OCI-LY7 (cell line): ENCODE results near the gene NXF1. TPM values are rescaled to one million over a fixed set of nuclear protein-coding genes. Genes with fewer than 3 reads are reported as not detected.
"Not testable (repeated sequence)": the region's sequence is repeated elsewhere in the genome, so short reads cannot be mapped to it uniquely, and the experiment has no call there.

Source experiments
- BruUV-seq: library from RNA; stranded (reverse); fragments of 400-500 nt; replicated peaks from 2 replicates; lab custom pipeline; 2021; lab: Mats Ljungman, UMichigan
- CTCF ChIA-PET: fragments of 300-600 bp; sonication (Branson Sonifier 250); formaldehyde crosslinking; loops from one replicate; lab custom pipeline; 2022; ENCODE audit warnings: antibody characterized with exemption; ENCODE audit not compliant: unreplicated experiment; lab: Charles Lee
- POLR2A ChIA-PET: fragments of 300-600 bp; sonication (Branson Sonifier 250); formaldehyde crosslinking; loops from one replicate; lab custom pipeline; 2022; ENCODE audit warnings: antibody characterized with exemption; lab: Charles Lee
- DNase-seq: peaks from one replicate; pipeline ENCODE4 v3.0.0-alpha.2; 2015; ENCODE audit warnings: low spot score
- H2AFZ ChIP-seq: fragments of 200-600 bp; sonication (generic), shearing (Covaris generic); 2 replicates; pipeline ENCODE4 v1.6.1; 2014; ENCODE audit warnings: mild to moderate bottlenecking, antibody characterized with exemption, low read length, moderate library complexity
- H3K27ac ChIP-seq: fragments of 200-600 bp; sonication (generic); 2 replicates; pipeline ENCODE4 v1.5.1; 2014; ENCODE audit warnings: mixed run types, low read depth, mild to moderate bottlenecking, moderate library complexity, low read length, inconsistent platforms; ENCODE audit not compliant: poor library complexity, severe bottlenecking
- H3K36me3 ChIP-seq: fragments of 200-600 bp; sonication (generic); 2 replicates; pipeline ENCODE4 v1.6.1; 2014; ENCODE audit warnings: mild to moderate bottlenecking, antibody characterized with exemption, low read length, moderate library complexity, mixed read lengths; ENCODE audit not compliant: insufficient read depth
- H3K4me1 ChIP-seq: fragments of 200-600 bp; sonication (generic); 2 replicates; pipeline ENCODE4 v1.5.1; 2014; ENCODE audit warnings: mild to moderate bottlenecking, low read length; ENCODE audit not compliant: insufficient read depth, poor library complexity, severe bottlenecking
- H3K4me2 ChIP-seq: fragments of 200-600 bp; sonication (generic); 2 replicates; pipeline ENCODE4 v1.6.1; 2014; ENCODE audit warnings: mild to moderate bottlenecking, low read length
- H3K4me3 ChIP-seq: fragments of 200-600 bp; sonication (generic); 2 replicates; pipeline ENCODE4 v1.5.1; 2014; ENCODE audit warnings: mild to moderate bottlenecking, low read depth, low read length; ENCODE audit not compliant: poor library complexity, severe bottlenecking
- H3K79me2 ChIP-seq: fragments of 200-600 bp; sonication (generic); 2 replicates; pipeline ENCODE4 v1.6.1; 2016; ENCODE audit warnings: low read depth, mild to moderate bottlenecking, low read length, moderate library complexity, mixed read lengths; ENCODE audit not compliant: insufficient read depth
- H3K9me2 ChIP-seq: fragments of 200-600 bp; sonication (generic); 2 replicates; pipeline ENCODE4 v1.6.1; 2016; ENCODE audit warnings: mild to moderate bottlenecking, low read length, mixed read lengths; ENCODE audit not compliant: insufficient read depth
- H3K9me3 ChIP-seq: fragments of 200-600 bp; sonication (generic); 2 replicates; pipeline ENCODE4 v1.6.1; 2014; ENCODE audit warnings: mild to moderate bottlenecking, mixed run types, low read length, mixed read lengths
- H4K20me1 ChIP-seq: fragments of 200-600 bp; sonication (generic); 2 replicates; pipeline ENCODE4 v1.6.1; 2014; ENCODE audit warnings: mild to moderate bottlenecking, antibody characterized with exemption, low read length, moderate library complexity, mixed read lengths; ENCODE audit not compliant: insufficient read depth
- CTCF ChIP-seq: fragments of 200-600 bp; sonication (generic); conservative IDR thresholded peaks from 2 replicates; pipeline ENCODE4 v1.5.1; 2014; ENCODE audit warnings: mild to moderate bottlenecking, antibody characterized with exemption, low read length, moderate library complexity, mixed read lengths
- EZH2phosphoT487 ChIP-seq: fragments of 200-600 bp; sonication (generic); IDR thresholded peaks from 2 replicates; pipeline ENCODE4 v1.6.1; 2018; ENCODE audit warnings: low read depth, borderline replicate concordance, mild to moderate bottlenecking, mixed run types, antibody characterized with exemption, low read length, moderate library complexity, mixed read lengths
- intact Hi-C: fragments of 100-400 bp; cut with micrococcal nuclease; formaldehyde crosslinking; loops from one replicate; pipeline ENCODE4 v1.10.0; 2022; ENCODE audit not compliant: unreplicated experiment
- total RNA-seq, 2 experiments: library from RNA; depleted of rRNA in 1 of 2; stranded (reverse); fragments of >200 nt in 1 of 2; shearing (Covaris generic) in 1 of 2; gene quantifications; 2 replicates each; pipeline ENCODE4 v1.2.3, GENCODE V29; 2014 to 2022

NXF1 gene
- total RNA-seq, 2 experiments from 2014 or later, result 53.3 to 62.0 TPM

DNA sequence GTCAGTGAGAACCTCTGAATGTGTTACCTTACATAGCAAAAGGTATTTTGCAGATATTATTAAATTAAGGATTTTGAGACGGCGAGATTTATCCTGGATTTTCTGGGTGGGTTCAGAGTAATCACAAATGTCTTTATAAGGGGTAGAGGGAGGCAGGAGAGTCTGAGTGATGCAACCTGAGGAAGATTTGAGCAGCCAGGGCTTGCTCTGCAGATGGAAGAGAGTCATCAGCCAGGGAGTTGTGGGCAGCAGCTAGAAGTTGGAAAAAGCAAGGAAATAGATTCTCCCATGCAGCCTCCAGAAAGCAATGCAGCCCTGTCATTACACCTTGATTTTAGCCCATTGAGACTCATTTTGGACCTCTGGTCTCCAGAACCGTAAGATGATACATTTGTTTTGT lies 38.2 kb upstream of the NXF1 start:
- DNase-seq, result no peak
- BruUV-seq, result no TSS peak
- no peaks in the 10 kb centered on the region for H3K9me3 ChIP-seq
- H4K20me1 ChIP-seq, result no peaks in the 10 kb centered on the region
- TF ChIP-seq EZH2phosphoT487 (no peak), CTCF (no peak)
- H2AFZ ChIP-seq, result 0 out of 2 replicates have a peak overlapping the region, but pooled peaks have one; percentile 37
- peaks cover 4% of the 10 kb centered on the region; the same call in 1 of the 2 replicates for H3K36me3 ChIP-seq
- ChIA-PET CTCF (interaction anchor here (0.6 kb wide), 1 partner anchor 12 kb away, joined by 8 read pairs; the partner anchor contains the start of gene STX5), POLR2A (interaction anchor here (5.3 kb wide), 1 partner anchor 12 kb away, joined by 45 read pairs; no protein-coding TSS in a partner anchor)
- intact Hi-C loops, result loop anchor here (5.0 kb wide), 1 partner anchor 116 kb away; the partner anchor contains the start of genes HNRNPUL2 and TTC9C
- no peak overlapping the region for H3K27ac ChIP-seq
- peaks cover 9% of the 10 kb centered on the region for H3K79me2 ChIP-seq
- no peak overlapping the region for H3K4me2 ChIP-seq
- peaks cover 19% of the 10 kb centered on the region for H3K4me1 ChIP-seq
- H3K4me3 ChIP-seq, result no peak overlapping the region
- H3K9me2 ChIP-seq, result no peaks in the 10 kb centered on the region

- peak overlapping the region; percentile 63 for H3K4me3 ChIP-seq
These were observed 37.7 kb upstream of the NXF1 start for GRCh38 chr11:62842891-62843290.

GRCh38 chr11:62842171-62842741 lies 37.0 kb upstream of the NXF1 start:
- peaks cover 29% of the 10 kb centered on the region for H3K4me1 ChIP-seq
- H3K4me3 ChIP-seq, result peak overlapping the region; percentile 63
- H3K4me2 ChIP-seq, result peak overlapping the region; percentile 97
- H3K27ac ChIP-seq, result peak overlapping the region; percentile 90
- H4K20me1 ChIP-seq, result no peaks in the 10 kb centered on the region; the same call in 1 of the 2 replicates
- POLR2A ChIA-PET, result interaction anchor here (0.6 to 5.3 kb wide), 10 partner anchors 9 to 169 kb away, joined by 3 to 70 read pairs (median 6); partner anchors contain the start of genes SLC3A2 and TTC9C
- peak; percentile 63 for DNase-seq
- peak overlapping the region; percentile 81 for H2AFZ ChIP-seq
- TSS peak; percentile 93 for BruUV-seq
- TF ChIP-seq CTCF (no peak), EZH2phosphoT487 (no peak)
- no peaks in the 10 kb centered on the region for H3K9me3 ChIP-seq
- CTCF ChIA-PET, result interaction anchor here (1.0 kb wide), 1 partner anchor 12 kb away, joined by 3 read pairs; no protein-coding TSS in a partner anchor
- intact Hi-C loops, result loop anchor here (5.0 kb wide), 1 partner anchor 115 kb away; the partner anchor contains the start of genes HNRNPUL2 and TTC9C
- H3K36me3 ChIP-seq, result peaks cover 13% of the 10 kb centered on the region; the same call in 1 of the 2 replicates
- H3K79me2 ChIP-seq, result peaks cover 22% of the 10 kb centered on the region
- H3K9me2 ChIP-seq, result no peaks in the 10 kb centered on the region

More at GRCh38 chr11:62842891-62843290, 37.7 kb upstream of the NXF1 start:
- H4K20me1 ChIP-seq, H3K9me2 ChIP-seq, DNase-seq, H3K9me3 ChIP-seq, BruUV-seq, H3K36me3 ChIP-seq: not testable (repeated sequence)
- H3K4me2 ChIP-seq, result peak overlapping the region; percentile 97
- ChIA-PET POLR2A (interaction anchor here (0.6 to 5.3 kb wide), 5 partner anchors 9 to 169 kb away, joined by 3 to 45 read pairs (median 4); partner anchors contain the start of gene SLC3A2), CTCF (interaction anchor here (0.6 to 1.0 kb wide), 2 partner anchors 11 kb away, joined by 3 to 8 read pairs; partner anchors contain the start of gene STX5)
- peaks cover 24% of the 10 kb centered on the region for H3K4me1 ChIP-seq
- intact Hi-C loops, result loop anchor here (5.0 kb wide), 1 partner anchor 116 kb away; the partner anchor contains the start of genes HNRNPUL2 and TTC9C
- H3K79me2 ChIP-seq, result peaks cover 15% of the 10 kb centered on the region
- peak overlapping the region; percentile 90 for H3K27ac ChIP-seq
- H2AFZ ChIP-seq, result peak overlapping the region; percentile 81; the same call in 1 of the 2 replicates
